ENCODE results near the gene NEB. TPM values are rescaled to one million over a fixed set of nuclear protein-coding genes. Genes with fewer than 3 reads are reported as not detected.

The NEB gene
- polyA plus RNA-seq, 1 of the 3 experiments (the other 2 are of a cell fraction) = 0.02 TPM

GRCh38 chr2:151765760-151766410 lies 31.6 kb upstream of the NEB start:
- H3K4me2 ChIP-seq = no peak overlapping the region
- 94% methylated on average over 10 of the region's 10 CpGs for WGBS (ENCODE audit: low lambda C conversion rate)
- H3K9ac ChIP-seq = no peak overlapping the region
- no peaks in the 10 kb centered on the region for H3K9me2 ChIP-seq
- CTCF ChIA-PET = interaction anchor here (1.0 to 1.3 kb wide), 2 partner anchors 182 to 260 kb away, joined by 3 to 4 read pairs; no protein-coding TSS in a partner anchor
- DNase-seq = no peak
- H3K79me2 ChIP-seq (ENCODE audit: insufficient read depth) = no peaks in the 10 kb centered on the region
- H3K36me3 ChIP-seq (replicated peaks in 1 of 2; ENCODE audit: control insufficient read depth in 1 of 2, insufficient read depth in 2 of 2, low read length in 1 of 2) = no peaks in the 10 kb centered on the region
- peaks cover 0 to 15% of the 10 kb centered on the region in 2 experiments; a peak in 2 of 4 replicates for H3K4me1 ChIP-seq (ENCODE audit: control insufficient read depth in 1 of 2, insufficient read depth in 2 of 2, low read depth in 1 of 2, low read length in 1 of 2)
- H3K27me3 ChIP-seq (ENCODE audit: insufficient read depth) = no peaks in the 10 kb centered on the region
- TF ChIP-seq MXI1 (IDR thresholded peaks at IDR 0.05; ENCODE audit: low read depth, low read length) (no peak), FOXJ3 (CRISPR knock-in tag; IDR thresholded peaks at IDR 0.05) (no peak), SMC3 (IDR thresholded peaks at IDR 0.05; ENCODE audit: low read depth, low read length) (no peak), GATA2 (CRISPR knock-in tag; IDR thresholded peaks at IDR 0.05) (no peak), EZH2phosphoT487 (IDR thresholded peaks at IDR 0.05; ENCODE audit: borderline replicate concordance, low read depth) (no peak), CHD2 (IDR thresholded peaks at IDR 0.05; ENCODE audit: low read length, partially characterized antibody) (no peak), ELF1 (IDR thresholded peaks at IDR 0.05) (no peak), REST (IDR thresholded peaks at IDR 0.05; ENCODE audit: low read depth, low read length) (no peak), TEAD4 (IDR thresholded peaks at IDR 0.05; ENCODE audit: borderline replicate concordance, insufficient read depth) (no peak), RAD21 (IDR thresholded peaks at IDR 0.05; ENCODE audit: low read length) (no peak), TAF1 (IDR thresholded peaks at IDR 0.05; ENCODE audit: borderline replicate concordance, low read depth, low read length) (no peak), NFIC (IDR thresholded peaks at IDR 0.05; ENCODE audit: borderline replicate concordance) (no peak)
- TF ChIP-seq, protein P1, sequence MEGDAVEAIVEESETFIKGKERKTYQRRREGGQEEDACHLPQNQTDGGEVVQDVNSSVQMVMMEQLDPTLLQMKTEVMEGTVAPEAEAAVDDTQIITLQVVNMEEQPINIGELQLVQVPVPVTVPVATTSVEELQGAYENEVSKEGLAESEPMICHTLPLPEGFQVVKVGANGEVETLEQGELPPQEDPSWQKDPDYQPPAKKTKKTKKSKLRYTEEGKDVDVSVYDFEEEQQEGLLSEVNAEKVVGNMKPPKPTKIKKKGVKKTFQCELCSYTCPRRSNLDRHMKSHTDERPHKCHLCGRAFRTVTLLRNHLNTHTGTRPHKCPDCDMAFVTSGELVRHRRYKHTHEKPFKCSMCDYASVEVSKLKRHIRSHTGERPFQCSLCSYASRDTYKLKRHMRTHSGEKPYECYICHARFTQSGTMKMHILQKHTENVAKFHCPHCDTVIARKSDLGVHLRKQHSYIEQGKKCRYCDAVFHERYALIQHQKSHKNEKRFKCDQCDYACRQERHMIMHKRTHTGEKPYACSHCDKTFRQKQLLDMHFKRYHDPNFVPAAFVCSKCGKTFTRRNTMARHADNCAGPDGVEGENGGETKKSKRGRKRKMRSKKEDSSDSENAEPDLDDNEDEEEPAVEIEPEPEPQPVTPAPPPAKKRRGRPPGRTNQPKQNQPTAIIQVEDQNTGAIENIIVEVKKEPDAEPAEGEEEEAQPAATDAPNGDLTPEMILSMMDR (IDR thresholded peaks at IDR 0.05) = no peak
- H3K27ac ChIP-seq (ENCODE audit: low read depth in 2 of 2, low read length in 1 of 2) = no peak overlapping the region
- no peaks in the 10 kb centered on the region for H3K9me3 ChIP-seq
- H2AFZ ChIP-seq (ENCODE audit: low read depth) = no peak overlapping the region
- H3K4me3 ChIP-seq (ENCODE audit: low read depth in 2 of 2, low read length in 1 of 2) = no peak overlapping the region
- no peaks in the 10 kb centered on the region for H4K20me1 ChIP-seq (ENCODE audit: insufficient read depth)
- POLR2A ChIA-PET = no interaction called here
- H3F3A ChIP-seq (replicated peaks; ENCODE audit: insufficient read depth) = no peaks in the 10 kb centered on the region

Measured in SK-N-SH (cell line).